Activated CD8-positive, alpha-beta memory T cell treated with anti-CD3 and anti-CD28 coated beads for 1 hour (primary cell): ENCODE results near the gene WNT9B.
"Not testable (repeated sequence)": the region's sequence is repeated elsewhere in the genome, so short reads cannot be mapped to it uniquely, and the experiment has no call there.

ENCODE experiments used
- DNase-seq, 2 donors: peaks; one replicate each; pipeline ENCODE4 v3.0.0-alpha.2; 2020; ENCODE audit warnings: low read depth in 1 of 2; ENCODE audit errors: extremely low read depth in 1 of 2

Gene WNT9B

DNA sequence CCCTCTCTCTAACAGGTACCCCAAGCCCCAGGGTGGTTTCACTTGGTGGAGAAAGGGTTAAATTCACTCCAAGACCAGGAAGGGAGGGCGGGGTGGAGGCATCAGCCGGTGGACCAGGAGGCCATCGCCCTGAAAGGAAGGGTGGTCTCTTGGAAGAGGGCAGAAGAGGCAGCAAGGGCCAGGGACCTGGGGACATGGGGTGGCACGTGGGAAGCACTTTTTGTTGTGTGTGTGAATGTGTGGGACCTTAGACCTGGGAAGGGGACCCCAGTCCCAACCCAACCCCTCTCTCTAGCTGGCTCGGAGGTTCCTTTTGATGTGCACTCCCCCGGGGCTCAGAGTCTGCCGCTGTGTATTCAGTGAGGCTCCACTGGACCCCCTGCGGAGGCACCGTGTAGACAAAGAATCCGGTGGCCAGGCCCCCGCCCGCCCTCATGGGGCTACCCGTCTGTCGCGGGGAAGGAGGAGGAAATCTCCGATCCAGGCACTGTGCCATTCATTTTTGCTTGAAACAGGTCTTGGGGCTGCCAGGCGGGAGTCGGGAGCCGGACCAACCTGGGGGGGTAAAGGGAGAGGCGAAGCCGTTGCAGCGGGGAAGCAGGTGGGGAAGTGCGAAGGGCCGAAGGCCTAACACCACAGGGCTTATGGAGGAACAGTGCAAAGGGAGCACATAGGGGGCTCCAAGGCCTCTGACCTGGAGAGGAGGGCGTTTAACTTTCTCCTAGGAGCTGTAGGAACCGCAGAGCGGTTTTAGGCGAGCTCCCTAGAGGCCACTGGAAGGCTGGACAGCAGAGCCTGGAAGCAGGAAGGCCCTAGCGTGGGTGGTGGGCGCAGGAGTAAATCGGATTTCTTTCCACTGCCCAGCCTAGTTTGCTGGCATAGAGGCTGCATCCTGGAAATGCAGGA is 29.6 kb upstream of the WNT9B start:
- no peak for DNase-seq

DNA sequence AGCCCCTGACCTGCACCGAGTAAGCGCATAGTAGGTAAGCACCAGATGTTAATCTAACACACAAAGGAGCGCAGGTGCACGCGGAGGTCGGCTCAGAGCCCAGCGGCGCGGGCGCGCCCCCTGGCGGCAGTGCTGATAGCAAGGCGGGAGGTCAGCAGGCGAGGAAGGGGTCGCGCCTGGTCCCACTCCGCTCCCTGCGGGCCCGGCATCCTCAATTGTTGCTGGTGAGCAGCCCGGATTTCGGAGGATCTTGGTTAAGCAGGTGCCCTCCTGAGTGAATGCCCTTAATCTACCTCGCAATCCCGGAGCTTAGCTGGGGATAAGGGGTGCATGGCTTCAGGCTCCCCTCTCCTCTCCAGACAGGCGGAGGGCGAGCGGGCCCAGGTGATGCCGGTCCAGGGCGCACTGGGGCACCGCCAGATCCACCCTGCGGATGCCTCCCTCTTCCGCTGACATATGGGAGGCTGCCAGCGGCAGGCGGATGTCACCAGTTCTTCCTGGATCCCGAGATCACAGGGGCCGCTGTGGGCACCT is 28.9 kb upstream of the WNT9B start:
- DNase-seq = no peak

DNA sequence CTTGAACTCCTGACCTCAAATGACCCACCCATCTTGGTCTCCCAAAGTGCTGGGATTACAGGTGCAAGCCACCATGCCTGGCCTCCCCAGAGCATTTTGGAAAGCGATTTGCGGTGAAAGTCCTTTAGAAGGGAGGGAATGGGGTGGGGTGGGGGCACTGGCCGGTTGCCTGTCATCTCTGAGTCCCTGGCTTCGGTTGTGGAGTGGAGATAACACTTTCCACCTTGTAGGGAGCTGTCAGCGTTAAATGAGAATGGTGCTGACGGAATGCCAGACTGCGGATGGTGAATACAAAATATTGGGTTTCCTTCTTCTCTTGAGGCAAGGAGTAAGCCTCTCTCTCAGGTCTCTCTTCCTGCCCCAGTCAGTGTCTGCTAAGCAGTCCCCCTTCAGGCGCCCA is 27.7 kb upstream of the WNT9B start:
- no peak for DNase-seq

DNA sequence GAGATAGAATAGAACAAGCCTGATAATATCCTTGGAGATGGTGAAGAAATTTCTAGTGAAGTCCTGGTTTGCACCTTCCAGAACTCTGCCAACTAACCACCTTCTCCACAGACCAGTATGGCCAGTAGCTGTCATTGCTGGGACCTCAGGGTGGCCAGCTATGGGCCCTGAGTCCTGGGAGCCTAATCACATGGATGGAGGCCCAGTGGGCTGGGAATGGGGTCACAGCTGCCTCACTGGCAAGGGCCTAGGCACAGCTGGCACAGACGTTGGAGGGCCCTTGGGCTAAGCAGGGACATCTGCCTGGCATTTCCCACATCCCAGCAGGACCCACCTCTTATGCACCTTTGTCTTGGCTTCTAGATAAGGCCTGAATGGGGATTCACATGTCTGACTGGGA is 25.3 kb upstream of the WNT9B start:
- no peak for DNase-seq

GRCh38 chr17:46827274-46827673 is 24.1 kb upstream of the WNT9B start:
- no peak for DNase-seq

GRCh38 chr17:46831573-46832330 is 19.6 kb upstream of the WNT9B start:
- DNase-seq = no peak

DNA sequence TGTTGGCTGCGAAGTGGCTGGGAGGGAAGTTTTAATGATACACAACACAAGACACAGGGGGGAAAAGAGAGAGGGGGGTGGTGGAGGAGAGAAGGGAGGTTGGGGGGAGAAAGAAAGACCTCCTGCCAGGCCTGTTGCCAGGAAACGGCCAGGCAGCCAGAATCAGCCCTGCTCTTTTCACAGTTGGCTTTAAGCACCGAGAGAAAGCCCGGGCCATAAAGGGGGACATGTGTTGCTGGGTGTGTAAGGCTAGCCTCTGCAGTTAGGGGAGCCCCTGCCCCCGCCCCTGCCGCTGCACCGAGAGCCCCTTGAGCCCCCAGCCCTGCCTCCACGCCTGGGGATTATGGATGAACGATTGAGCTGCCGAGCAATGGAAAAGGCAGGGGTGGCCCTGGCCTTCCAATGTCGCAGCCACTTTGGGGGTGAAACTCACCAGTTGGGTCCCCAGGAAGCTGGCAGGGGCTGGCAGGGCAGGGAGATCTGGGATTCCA is 19.0 kb upstream of the WNT9B start:
- DNase-seq = no peak

DNA sequence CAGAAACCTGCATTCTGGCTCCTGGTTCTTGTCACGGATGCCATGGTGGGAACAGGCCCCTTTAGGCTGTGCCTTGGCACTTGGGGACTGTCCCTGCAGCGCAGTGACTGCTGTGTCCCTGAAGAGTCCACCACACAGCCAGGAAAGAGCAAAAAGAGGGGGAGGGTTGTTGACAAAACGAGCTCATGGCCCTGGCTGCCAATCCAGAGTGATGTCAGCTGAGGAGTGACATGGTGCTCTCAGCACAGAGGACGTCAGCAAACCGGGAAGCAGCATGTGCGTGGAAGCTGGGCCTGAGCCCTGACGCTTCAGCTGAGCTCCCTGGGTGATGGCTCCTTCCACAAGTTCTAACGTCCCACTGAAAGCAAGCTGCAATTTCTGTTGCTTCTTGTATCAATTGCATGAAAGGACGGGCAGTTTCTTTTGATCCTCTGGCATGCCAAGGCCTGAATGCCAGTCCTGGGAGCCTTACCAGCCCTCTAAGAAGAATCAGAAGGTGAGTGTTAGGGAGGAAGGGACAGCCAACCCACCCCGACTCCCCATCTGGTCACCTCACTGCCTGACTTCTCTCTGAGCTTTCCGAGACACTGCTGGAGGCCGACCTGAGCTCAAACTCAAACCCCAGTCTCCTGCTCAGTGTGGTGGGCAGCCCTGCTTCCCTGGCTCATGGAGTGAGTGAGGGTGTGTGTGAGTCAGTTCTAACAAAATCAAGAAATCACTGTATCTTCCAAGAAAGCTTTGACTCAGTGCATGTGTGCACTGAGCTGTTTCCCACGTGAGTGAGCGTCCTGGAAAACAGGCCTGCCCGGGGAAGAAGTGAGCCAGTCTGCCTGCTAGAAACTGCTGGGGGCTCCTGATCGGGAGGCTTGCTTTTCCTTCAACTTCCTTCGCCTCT is 18.2 kb upstream of the WNT9B start:
- DNase-seq = no peak

DNA sequence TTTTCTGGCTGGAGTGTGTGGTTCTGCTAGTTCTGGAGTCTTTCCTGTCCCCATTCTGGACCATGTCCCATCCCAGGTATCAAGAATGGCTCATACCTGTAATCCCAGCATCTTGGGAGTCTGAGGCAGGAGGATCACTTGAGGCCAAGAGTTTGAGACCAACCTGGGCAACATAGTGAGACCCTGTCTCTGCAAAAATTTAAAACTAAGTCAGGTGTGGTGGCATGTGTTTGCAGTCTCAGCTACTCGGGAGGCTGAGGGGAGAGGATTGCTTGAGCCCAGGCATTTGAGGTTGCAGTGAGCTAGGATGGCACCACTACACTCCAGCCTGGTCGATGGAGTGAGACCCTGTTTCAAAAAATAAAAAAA is 17.6 kb upstream of the WNT9B start:
- DNase-seq = no peak

- no peak for DNase-seq
These were observed 16.5 kb upstream of the WNT9B start for GRCh38 chr17:46834846-46835245.

GRCh38 chr17:46836500-46836899 is 14.9 kb upstream of the WNT9B start:
- DNase-seq = no peak

GRCh38 chr17:46837521-46837920 is 13.9 kb upstream of the WNT9B start:
- DNase-seq = no peak

DNA sequence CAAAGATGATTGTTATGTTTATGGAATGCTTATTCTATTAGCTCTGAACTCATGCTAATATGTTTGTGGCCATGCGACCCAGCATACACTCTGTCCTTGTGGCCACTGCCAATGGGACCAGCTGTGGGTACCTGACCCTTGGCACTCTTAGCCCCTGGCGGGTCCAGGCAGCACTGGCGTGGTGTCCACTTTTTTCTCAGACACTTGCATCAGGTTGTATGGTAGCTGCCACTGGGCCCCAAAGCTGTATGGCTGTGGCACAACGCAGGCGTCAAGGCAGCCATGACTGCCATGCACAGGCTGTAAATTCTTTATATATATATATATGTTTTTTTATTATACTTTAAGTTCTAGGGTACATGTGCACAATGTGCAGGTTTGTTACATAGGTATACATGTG is 12.2 kb upstream of the WNT9B start:
- no peak for DNase-seq

GRCh38 chr17:46840596-46840995 is 10.8 kb upstream of the WNT9B start:
- DNase-seq = not testable (repeated sequence)

- no peak for DNase-seq
These were observed 9.6 kb upstream of the WNT9B start for GRCh38 chr17:46841561-46842379.

DNA sequence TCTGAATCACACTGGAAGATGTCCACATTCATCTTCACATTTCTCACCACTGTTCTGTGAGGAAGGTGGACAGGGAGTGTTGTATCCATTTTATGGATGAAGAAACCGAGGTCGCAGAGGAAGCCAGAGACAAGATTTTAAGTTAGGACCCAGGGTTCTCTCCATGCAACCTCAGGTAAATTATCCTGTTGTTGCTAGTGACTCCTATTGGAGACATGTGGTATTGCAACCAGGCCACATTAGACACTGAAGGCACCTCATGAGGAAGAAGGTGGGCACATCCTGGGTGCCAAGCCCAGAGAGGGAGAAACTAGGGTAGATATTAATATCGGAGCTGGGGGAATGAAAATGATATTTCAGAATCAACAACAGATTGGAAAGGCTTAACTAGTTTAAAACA is 8.5 kb upstream of the WNT9B start:
- DNase-seq = no peak

- no peak for DNase-seq
These were observed 3.9 kb upstream of the WNT9B start for GRCh38 chr17:46847204-46848191.

GRCh38 chr17:46848534-46848933 is 2.8 kb upstream of the WNT9B start:
- DNase-seq = no peak

- no peak for DNase-seq
These were observed 725 bp upstream of the WNT9B start for GRCh38 chr17:46850688-46851028.
